ENCODE results near the gene HMGCS1. TPM values are rescaled to one million over a fixed set of nuclear protein-coding genes. Genes with fewer than 3 reads are reported as not detected.
"Not testable (repeated sequence)": the region's sequence is repeated elsewhere in the genome, so short reads cannot be mapped to it uniquely, and the experiment has no call there.

HMGCS1 gene
- total RNA-seq, 2 donors from 2014 or later: 6.3 to 17.5 TPM

- Histone ChIP-seq H3K4me3 (no peak overlapping the region), H3K27ac (no peak overlapping the region), H3K4me1 (no peaks in the 10 kb centered on the region), H3K27me3 (no peaks in the 10 kb centered on the region), H3K9me3 (peaks cover 0 to 13% of the 10 kb centered on the region in 2 donors), H3K36me3 (no peaks in the 10 kb centered on the region)
- no peak for DNase-seq (ENCODE audit: low spot score)
- TF ChIP-seq CTCF (IDR thresholded peaks at IDR 0.05): no peak
Observed at GRCh38 chr5:43338862-43339261, 25.6 kb upstream of the HMGCS1 start.

- H3K27ac ChIP-seq: no peak overlapping the region
- H3K36me3 ChIP-seq: no peaks in the 10 kb centered on the region
- no peak overlapping the region for H3K4me3 ChIP-seq
- peaks cover 0 to 13% of the 10 kb centered on the region in 2 donors for H3K9me3 ChIP-seq
- H3K27me3 ChIP-seq: no peaks in the 10 kb centered on the region
- no peaks in the 10 kb centered on the region for H3K4me1 ChIP-seq
- no peak for DNase-seq (ENCODE audit: low spot score)
- TF ChIP-seq CTCF (IDR thresholded peaks at IDR 0.05): no peak
Observed at GRCh38 chr5:43336159-43336558, 22.9 kb upstream of the HMGCS1 start.

DNA sequence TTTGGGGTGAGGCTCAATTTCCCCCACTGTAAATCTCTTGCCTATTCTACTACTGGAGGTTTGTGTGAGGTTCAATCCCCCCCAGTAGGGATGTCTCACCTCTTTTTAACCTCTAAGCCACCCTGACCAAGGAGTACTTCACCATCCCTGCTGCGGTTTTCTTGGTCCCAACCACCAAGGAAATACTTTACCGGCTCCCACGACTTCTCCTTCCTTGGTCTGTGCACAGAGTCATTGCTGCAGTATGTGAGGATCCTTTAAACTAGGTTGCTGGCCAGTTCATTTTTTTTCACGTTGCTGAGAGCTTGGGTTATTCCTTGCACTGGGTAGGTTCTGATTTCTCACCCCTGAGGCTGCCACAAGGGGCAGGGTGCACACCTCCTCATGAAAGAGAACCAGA is 22.5 kb upstream of the HMGCS1 start:
- DNase-seq (ENCODE audit: low spot score): no peak
- H3K4me3 ChIP-seq: no peak overlapping the region
- H3K9me3 ChIP-seq: peaks cover 0 to 8% of the 10 kb centered on the region in 2 donors
- H3K27me3 ChIP-seq: no peaks in the 10 kb centered on the region
- no peaks in the 10 kb centered on the region for H3K4me1 ChIP-seq
- H3K36me3 ChIP-seq: no peaks in the 10 kb centered on the region
- TF ChIP-seq CTCF (IDR thresholded peaks at IDR 0.05): no peak
- no peak overlapping the region for H3K27ac ChIP-seq

GRCh38 chr5:43332401-43332800 is 19.2 kb upstream of the HMGCS1 start:
- Histone ChIP-seq H3K4me3 (no peak overlapping the region), H3K36me3 (no peaks in the 10 kb centered on the region), H3K27me3 (no peaks in the 10 kb centered on the region), H3K9me3 (no peaks in the 10 kb centered on the region), H3K27ac (no peak overlapping the region), H3K4me1 (no peaks in the 10 kb centered on the region)
- no peak for TF ChIP-seq CTCF (IDR thresholded peaks at IDR 0.05)
- no peak for DNase-seq (ENCODE audit: low spot score)

DNA sequence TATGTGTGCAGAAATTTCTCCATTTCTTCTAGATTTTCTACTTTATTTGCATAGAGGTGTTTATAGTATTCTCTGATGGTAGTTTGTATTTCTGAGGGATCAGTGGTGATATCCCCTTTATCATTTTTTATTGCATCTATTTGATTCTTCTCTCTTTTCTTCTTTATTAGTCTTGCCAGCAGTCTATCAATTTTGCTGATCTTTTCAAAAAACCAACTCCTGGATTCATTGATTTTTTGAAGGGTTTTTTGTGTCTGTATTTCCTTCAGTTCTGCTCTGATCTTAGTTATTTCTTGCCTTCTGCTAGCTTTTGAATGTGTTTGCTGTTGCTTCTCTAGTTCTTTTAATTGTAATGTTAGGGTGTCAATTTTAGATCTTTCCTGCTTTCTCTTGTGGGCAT is 12.4 kb upstream of the HMGCS1 start:
- not testable (repeated sequence) for H3K27ac ChIP-seq; H3K9me3 ChIP-seq; H3K27me3 ChIP-seq; DNase-seq (ENCODE audit: low spot score); H3K4me1 ChIP-seq; H3K4me3 ChIP-seq; H3K36me3 ChIP-seq

DNA sequence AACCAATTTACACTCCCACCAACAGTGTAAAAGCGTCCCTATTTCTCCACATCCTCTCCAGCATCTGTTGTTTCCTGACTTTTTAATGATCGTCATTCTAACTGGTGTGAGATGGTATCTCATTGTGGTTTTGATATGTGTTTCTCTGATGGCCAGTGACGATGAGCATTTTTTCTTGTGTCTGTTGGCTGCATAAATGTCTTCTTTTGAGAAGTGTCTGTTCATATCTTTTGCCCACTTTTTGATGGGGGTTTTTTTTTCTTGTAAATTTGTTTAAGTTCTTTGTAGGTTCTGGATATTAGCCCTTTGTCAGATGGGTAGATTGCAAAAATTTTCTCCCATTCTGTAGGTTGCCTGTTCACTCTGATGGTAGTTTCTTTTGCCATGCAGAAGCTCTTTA is 10.3 kb upstream of the HMGCS1 start:
- not testable (repeated sequence) for H3K4me3 ChIP-seq; H3K36me3 ChIP-seq; DNase-seq (ENCODE audit: low spot score); H3K27me3 ChIP-seq; H3K9me3 ChIP-seq; H3K4me1 ChIP-seq; H3K27ac ChIP-seq

- no peak for DNase-seq (ENCODE audit: low spot score)
- Histone ChIP-seq H3K27me3 (no peaks in the 10 kb centered on the region), H3K4me1 (no peaks in the 10 kb centered on the region), H3K36me3 (no peaks in the 10 kb centered on the region), H3K27ac (no peak overlapping the region), H3K9me3 (no peaks in the 10 kb centered on the region), H3K4me3 (no peak overlapping the region)
- TF ChIP-seq CTCF (IDR thresholded peaks at IDR 0.05): no peak
Observed at GRCh38 chr5:43320846-43321245, 7.6 kb upstream of the HMGCS1 start.
